Breast epithelium (tissue), 3 donors: Measurements from ENCODE around the gene MDFIC.

Experiments used
- CTCF ChIP-seq, 3 donors: fragments of 450-650 bp; IDR thresholded peaks; one replicate each; pipeline ENCODE4 v1.5.1; 2016 to 2017; ENCODE audit warnings: antibody characterized with exemption in 3 of 3, mild to moderate bottlenecking in 3 of 3, moderate library complexity in 3 of 3
- POLR2AphosphoS5 ChIP-seq, 3 donors: sonication (generic); formaldehyde crosslinking; IDR thresholded peaks; one replicate each; pipeline ENCODE4 v1.6.1; 2017; ENCODE audit warnings: antibody characterized with exemption in 3 of 3

- no peak for TF ChIP-seq CTCF (IDR thresholded peaks at IDR 0.05)
- TF ChIP-seq POLR2AphosphoS5 (IDR thresholded peaks at IDR 0.05), result no peak
Measured at GRCh38 chr7:114919587-114919986, 2.3 kb upstream of the MDFIC start.
